Measurements from ENCODE around the gene SDK1. TPM values are rescaled to one million over a fixed set of nuclear protein-coding genes. Genes with fewer than 3 reads are reported as not detected.

SDK1 gene
- total and polyA plus RNA-seq, 8 donors: 1.6 to 11.2 (median 6.6) TPM

DNA sequence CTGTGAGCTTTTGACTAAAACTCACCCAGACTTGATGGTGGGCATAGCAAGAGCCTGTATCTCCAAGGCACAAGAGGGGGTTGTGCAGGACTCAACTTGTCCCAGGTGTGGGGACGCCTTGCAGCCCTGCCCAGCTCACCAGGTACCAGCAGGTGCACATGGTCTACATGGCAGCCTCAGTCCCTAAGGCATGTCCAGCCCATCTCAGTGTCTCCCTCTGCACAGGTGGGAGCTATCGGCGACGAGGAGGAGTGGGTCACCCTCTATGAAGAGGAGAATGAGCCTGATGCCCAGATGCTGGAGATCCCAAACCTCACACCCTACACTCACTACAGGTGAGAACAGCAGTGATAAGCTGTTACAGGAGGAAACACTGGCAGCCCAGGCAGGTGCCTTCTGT, 809.4 kb downstream of the SDK1 start:
- no peak for DNase-seq
- Histone ChIP-seq H3K4me3 (no peak overlapping the region), H3K4me1 (no peaks in the 10 kb centered on the region), H3K9me3 (peaks cover 0 to 4% (median 0%) of the 10 kb centered on the region in 4 donors), H3K27me3 (no peaks in the 10 kb centered on the region), H3K27ac (no peak overlapping the region), H3K36me3 (peaks cover 0 to 13% (median 6%) of the 10 kb centered on the region in 4 donors)
- intact Hi-C loops (cut with DNase I; ENCODE audit: low total_unique reads): no loop called here
- 85 to 100% (median 99%) methylated on average over 3 to 4 of the region's 4 CpGs for WGBS, 5 donors
- TF ChIP-seq EP300 (IDR thresholded peaks at IDR 0.05): no peak
- no peak for TF ChIP-seq POLR2A (IDR thresholded peaks at IDR 0.05)
- no peak for TF ChIP-seq POLR2AphosphoS5 (IDR thresholded peaks at IDR 0.05)
- TF ChIP-seq, protein P1, sequence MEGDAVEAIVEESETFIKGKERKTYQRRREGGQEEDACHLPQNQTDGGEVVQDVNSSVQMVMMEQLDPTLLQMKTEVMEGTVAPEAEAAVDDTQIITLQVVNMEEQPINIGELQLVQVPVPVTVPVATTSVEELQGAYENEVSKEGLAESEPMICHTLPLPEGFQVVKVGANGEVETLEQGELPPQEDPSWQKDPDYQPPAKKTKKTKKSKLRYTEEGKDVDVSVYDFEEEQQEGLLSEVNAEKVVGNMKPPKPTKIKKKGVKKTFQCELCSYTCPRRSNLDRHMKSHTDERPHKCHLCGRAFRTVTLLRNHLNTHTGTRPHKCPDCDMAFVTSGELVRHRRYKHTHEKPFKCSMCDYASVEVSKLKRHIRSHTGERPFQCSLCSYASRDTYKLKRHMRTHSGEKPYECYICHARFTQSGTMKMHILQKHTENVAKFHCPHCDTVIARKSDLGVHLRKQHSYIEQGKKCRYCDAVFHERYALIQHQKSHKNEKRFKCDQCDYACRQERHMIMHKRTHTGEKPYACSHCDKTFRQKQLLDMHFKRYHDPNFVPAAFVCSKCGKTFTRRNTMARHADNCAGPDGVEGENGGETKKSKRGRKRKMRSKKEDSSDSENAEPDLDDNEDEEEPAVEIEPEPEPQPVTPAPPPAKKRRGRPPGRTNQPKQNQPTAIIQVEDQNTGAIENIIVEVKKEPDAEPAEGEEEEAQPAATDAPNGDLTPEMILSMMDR (IDR thresholded peaks at IDR 0.05): no peak

DNA sequence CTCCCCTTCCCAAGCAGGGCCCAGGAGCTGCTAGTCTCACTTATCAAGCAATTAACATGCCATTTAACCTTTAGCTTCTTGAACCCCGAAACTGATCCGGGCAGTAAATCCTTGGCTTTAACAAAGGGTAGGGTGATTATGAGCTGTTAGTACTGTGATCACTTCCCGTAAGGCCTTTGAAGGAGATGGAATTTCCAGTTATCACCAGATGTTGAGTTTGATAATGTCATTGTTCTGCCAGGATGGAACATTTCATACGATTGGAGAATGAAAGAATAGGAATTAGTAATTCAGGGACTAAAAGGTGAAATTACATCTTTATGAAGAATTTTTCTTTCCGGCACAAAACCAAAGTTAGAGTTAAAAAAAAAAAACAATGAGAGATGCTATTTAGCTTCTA, 810.1 kb downstream of the SDK1 start:
- H3K36me3 ChIP-seq: peaks cover 0 to 13% (median 6%) of the 10 kb centered on the region in 4 donors
- H3K27ac ChIP-seq: no peak overlapping the region
- no peaks in the 10 kb centered on the region for H3K4me1 ChIP-seq
- TF ChIP-seq POLR2AphosphoS5 (IDR thresholded peaks at IDR 0.05) (no peak), POLR2A (IDR thresholded peaks at IDR 0.05) (no peak), EP300 (IDR thresholded peaks at IDR 0.05) (no peak)
- TF ChIP-seq, protein P1 (IDR thresholded peaks at IDR 0.05): no peak
- no peak overlapping the region for H3K4me3 ChIP-seq
- DNase-seq: no peak
- intact Hi-C loops (cut with DNase I; ENCODE audit: low total_unique reads): no loop called here
- H3K27me3 ChIP-seq: no peaks in the 10 kb centered on the region
- 74 to 80% (median 78%) methylated on average over 5 of the region's 5 CpGs for WGBS, 5 donors
- H3K9me3 ChIP-seq: peaks cover 0 to 4% (median 0%) of the 10 kb centered on the region in 4 donors

DNA sequence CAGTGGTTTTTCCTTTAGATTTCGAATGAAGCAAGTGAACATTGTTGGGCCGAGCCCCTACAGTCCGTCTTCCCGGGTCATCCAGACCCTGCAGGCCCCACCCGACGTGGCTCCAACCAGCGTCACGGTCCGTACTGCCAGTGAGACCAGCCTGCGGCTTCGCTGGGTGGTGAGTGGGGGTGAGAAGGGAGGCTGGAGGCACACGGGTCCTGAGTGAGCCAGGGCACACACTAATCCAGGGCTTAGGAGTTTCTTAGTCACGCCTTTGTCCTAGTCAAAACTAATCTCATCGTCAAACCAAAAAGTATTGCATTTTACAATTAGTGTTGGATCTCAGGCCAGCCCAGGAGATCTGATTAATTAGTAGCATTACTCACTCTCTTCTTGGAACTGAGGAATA, 812.2 kb downstream of the SDK1 start:
- DNase-seq: no peak
- Histone ChIP-seq H3K4me1 (no peaks in the 10 kb centered on the region), H3K27me3 (no peaks in the 10 kb centered on the region), H3K4me3 (no peak overlapping the region), H3K9me3 (peaks cover 0 to 4% (median 0%) of the 10 kb centered on the region in 4 donors), H3K27ac (no peak overlapping the region), H3K36me3 (peaks cover 0 to 19% (median 6%) of the 10 kb centered on the region in 4 donors)
- WGBS, 5 donors: 83 to 96% (median 94%) methylated on average over 14 of the region's 14 CpGs
- TF ChIP-seq POLR2A (IDR thresholded peaks at IDR 0.05) (no peak), EP300 (IDR thresholded peaks at IDR 0.05) (no peak), POLR2AphosphoS5 (IDR thresholded peaks at IDR 0.05) (no peak)
- TF ChIP-seq, protein P1 (IDR thresholded peaks at IDR 0.05): no peak
- intact Hi-C loops (cut with DNase I; ENCODE audit: low total_unique reads): no loop called here

DNA sequence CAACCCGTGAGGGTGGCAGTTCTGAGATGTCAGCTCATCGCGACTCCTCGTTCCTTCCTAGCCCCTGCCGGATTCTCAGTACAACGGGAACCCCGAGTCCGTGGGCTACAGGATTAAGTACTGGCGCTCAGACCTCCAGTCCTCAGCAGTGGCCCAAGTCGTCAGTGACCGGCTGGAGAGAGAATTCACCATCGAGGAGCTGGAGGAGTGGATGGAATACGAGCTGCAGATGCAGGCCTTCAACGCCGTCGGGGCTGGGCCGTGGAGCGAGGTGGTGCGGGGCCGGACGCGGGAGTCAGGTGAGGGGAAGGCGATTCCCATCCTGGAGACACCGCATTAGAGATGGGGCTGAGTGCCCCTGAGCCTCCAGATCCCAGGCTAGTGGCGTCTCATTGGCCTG, 812.9 kb downstream of the SDK1 start:
- Histone ChIP-seq H3K4me3 (no peak overlapping the region), H3K9me3 (peaks cover 0 to 4% (median 2%) of the 10 kb centered on the region in 4 donors), H3K36me3 (peaks cover 0 to 19% (median 6%) of the 10 kb centered on the region in 4 donors), H3K4me1 (no peaks in the 10 kb centered on the region), H3K27ac (no peak overlapping the region), H3K27me3 (no peaks in the 10 kb centered on the region)
- WGBS, 5 donors: 91 to 97% (median 94%) methylated on average over 24 to 25 of the region's 25 CpGs
- TF ChIP-seq POLR2A (IDR thresholded peaks at IDR 0.05): no peak
- TF ChIP-seq, protein P1 (IDR thresholded peaks at IDR 0.05): no peak
- TF ChIP-seq EP300 (IDR thresholded peaks at IDR 0.05): no peak
- intact Hi-C loops (cut with DNase I; ENCODE audit: low total_unique reads): no loop called here
- DNase-seq: no peak
